ENCODE data around the gene GSK3B.

The GSK3B gene

DNA sequence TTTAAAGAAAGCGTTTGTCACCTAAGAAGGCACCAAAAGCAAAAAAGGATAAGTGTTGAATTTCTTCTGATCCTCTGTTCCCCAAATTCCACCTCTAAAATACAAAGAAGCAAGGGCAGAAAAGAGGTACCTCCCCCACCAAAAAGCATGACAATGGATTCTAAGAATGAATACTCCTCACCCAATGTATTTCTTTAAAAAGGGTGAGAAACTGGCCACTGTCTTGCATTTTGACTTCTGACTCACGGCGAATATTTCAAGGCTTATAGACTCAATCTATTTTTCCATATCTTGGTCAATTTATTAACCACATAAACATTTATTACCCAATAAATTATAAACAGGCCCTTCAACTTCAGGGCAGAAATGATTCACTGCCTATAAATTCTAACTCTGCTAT lies 181.2 kb downstream of the GSK3B start:
- Histone ChIP-seq H3K27ac (ENCODE audit: low read length) (no peak overlapping the region), H3K9me3 (replicated peaks; ENCODE audit: insufficient read depth, low read length) (no peaks in the 10 kb centered on the region), H3K9me2 (replicated peaks; ENCODE audit: insufficient read depth, low read length) (no peaks in the 10 kb centered on the region), H3K4me1 (ENCODE audit: low read length) (no peaks in the 10 kb centered on the region), H3K79me2 (ENCODE audit: low read length) (no peaks in the 10 kb centered on the region), H2AFZ (ENCODE audit: low read length) (no peak overlapping the region), H3F3A (ENCODE audit: insufficient read depth, low read length) (no peaks in the 10 kb centered on the region), H3K9ac (ENCODE audit: low read length) (no peak overlapping the region), H4K20me1 (ENCODE audit: insufficient read depth, low read length) (no peaks in the 10 kb centered on the region), H3K27me3 (replicated peaks; ENCODE audit: insufficient read depth, low read length) (no peaks in the 10 kb centered on the region), H3K4me3 (ENCODE audit: low read length) (no peak overlapping the region), H3K4me2 (ENCODE audit: low read depth, low read length) (no peak overlapping the region), H3K36me3 (replicated peaks; ENCODE audit: insufficient read depth, low read length) (no peaks in the 10 kb centered on the region)
- no peak for DNase-seq
- TF ChIP-seq EZH2 (optimal IDR thresholded peaks at IDR 0.05; ENCODE audit: low read depth, low read length) = no peak

DNA sequence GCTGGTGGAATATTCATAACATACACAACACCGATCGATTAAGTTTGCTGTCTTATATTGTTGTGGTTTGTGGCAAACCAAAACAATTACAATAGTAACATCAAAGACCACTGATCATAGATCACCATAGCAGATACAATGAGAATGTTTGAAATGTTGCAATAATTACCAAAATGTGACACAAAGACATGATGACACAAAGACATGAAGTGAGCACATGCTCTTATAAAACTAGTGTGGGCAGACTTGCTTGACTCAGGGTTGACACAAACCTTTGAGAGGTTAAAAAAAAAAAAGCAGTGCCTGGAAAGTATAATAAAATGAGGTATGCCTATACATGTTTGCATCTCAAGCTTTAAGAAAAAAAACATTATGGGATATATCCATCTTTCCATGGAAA lies 182.0 kb downstream of the GSK3B start:
- TF ChIP-seq EZH2 (optimal IDR thresholded peaks at IDR 0.05; ENCODE audit: low read depth, low read length) (no peak), EZH2phosphoT487 (IDR thresholded peaks at IDR 0.05; ENCODE audit: low read length) (no peak)
- TF ChIP-seq, protein P1, sequence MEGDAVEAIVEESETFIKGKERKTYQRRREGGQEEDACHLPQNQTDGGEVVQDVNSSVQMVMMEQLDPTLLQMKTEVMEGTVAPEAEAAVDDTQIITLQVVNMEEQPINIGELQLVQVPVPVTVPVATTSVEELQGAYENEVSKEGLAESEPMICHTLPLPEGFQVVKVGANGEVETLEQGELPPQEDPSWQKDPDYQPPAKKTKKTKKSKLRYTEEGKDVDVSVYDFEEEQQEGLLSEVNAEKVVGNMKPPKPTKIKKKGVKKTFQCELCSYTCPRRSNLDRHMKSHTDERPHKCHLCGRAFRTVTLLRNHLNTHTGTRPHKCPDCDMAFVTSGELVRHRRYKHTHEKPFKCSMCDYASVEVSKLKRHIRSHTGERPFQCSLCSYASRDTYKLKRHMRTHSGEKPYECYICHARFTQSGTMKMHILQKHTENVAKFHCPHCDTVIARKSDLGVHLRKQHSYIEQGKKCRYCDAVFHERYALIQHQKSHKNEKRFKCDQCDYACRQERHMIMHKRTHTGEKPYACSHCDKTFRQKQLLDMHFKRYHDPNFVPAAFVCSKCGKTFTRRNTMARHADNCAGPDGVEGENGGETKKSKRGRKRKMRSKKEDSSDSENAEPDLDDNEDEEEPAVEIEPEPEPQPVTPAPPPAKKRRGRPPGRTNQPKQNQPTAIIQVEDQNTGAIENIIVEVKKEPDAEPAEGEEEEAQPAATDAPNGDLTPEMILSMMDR (IDR thresholded peaks at IDR 0.05; ENCODE audit: low read length) = no peak
- no peak overlapping the region for H3K4me2 ChIP-seq (ENCODE audit: low read depth, low read length)

DNA sequence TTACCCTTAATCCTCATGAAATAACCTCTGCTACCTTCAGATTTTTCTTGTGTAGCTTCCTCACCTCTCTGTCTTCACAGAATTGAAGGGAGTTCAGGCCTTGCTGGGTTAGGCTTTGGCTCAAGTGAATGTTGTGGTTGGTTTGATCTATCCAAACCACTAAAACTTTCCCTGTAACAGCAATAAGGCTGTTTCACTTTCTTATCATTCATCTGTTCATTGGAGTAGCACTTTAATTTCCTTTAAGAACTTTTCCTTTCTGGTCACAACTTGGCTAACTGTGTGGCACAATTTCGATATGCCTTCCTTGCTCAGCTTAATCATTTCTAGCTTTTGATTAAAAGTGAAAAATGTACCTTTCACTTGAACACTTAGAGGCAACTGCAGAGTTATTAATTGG lies 182.5 kb downstream of the GSK3B start:
- Histone ChIP-seq H4K20me1 (ENCODE audit: insufficient read depth, low read length) (no peaks in the 10 kb centered on the region), H3K4me2 (ENCODE audit: low read depth, low read length) (no peak overlapping the region), H3K27ac (ENCODE audit: low read length) (no peak overlapping the region), H3K4me3 (ENCODE audit: low read length) (no peak overlapping the region), H3K27me3 (replicated peaks; ENCODE audit: insufficient read depth, low read length) (no peaks in the 10 kb centered on the region), H3F3A (ENCODE audit: insufficient read depth, low read length) (no peaks in the 10 kb centered on the region), H3K9ac (ENCODE audit: low read length) (no peak overlapping the region), H2AFZ (ENCODE audit: low read length) (no peak overlapping the region), H3K9me2 (replicated peaks; ENCODE audit: insufficient read depth, low read length) (no peaks in the 10 kb centered on the region), H3K36me3 (replicated peaks; ENCODE audit: insufficient read depth, low read length) (no peaks in the 10 kb centered on the region), H3K79me2 (ENCODE audit: low read length) (no peaks in the 10 kb centered on the region), H3K9me3 (replicated peaks; ENCODE audit: insufficient read depth, low read length) (no peaks in the 10 kb centered on the region), H3K4me1 (ENCODE audit: low read length) (no peaks in the 10 kb centered on the region)
- no peak for DNase-seq
- TF ChIP-seq EZH2phosphoT487 (IDR thresholded peaks at IDR 0.05; ENCODE audit: low read length) (no peak), EZH2 (optimal IDR thresholded peaks at IDR 0.05; ENCODE audit: low read depth, low read length) (no peak)
- TF ChIP-seq, protein P1 (IDR thresholded peaks at IDR 0.05; ENCODE audit: low read length) = no peak

More for the DNA sequence above, 182.0 kb downstream of the GSK3B start:
- Histone ChIP-seq H3K36me3 (replicated peaks; ENCODE audit: insufficient read depth, low read length) (no peaks in the 10 kb centered on the region), H3K27me3 (replicated peaks; ENCODE audit: insufficient read depth, low read length) (no peaks in the 10 kb centered on the region), H4K20me1 (ENCODE audit: insufficient read depth, low read length) (no peaks in the 10 kb centered on the region), H3K4me3 (ENCODE audit: low read length) (no peak overlapping the region), H3F3A (ENCODE audit: insufficient read depth, low read length) (no peaks in the 10 kb centered on the region), H3K9me2 (replicated peaks; ENCODE audit: insufficient read depth, low read length) (no peaks in the 10 kb centered on the region), H2AFZ (ENCODE audit: low read length) (no peak overlapping the region), H3K27ac (ENCODE audit: low read length) (no peak overlapping the region), H3K4me1 (ENCODE audit: low read length) (no peaks in the 10 kb centered on the region), H3K9ac (ENCODE audit: low read length) (no peak overlapping the region), H3K79me2 (ENCODE audit: low read length) (no peaks in the 10 kb centered on the region), H3K9me3 (replicated peaks; ENCODE audit: insufficient read depth, low read length) (no peaks in the 10 kb centered on the region)
- no peak for DNase-seq

DNA sequence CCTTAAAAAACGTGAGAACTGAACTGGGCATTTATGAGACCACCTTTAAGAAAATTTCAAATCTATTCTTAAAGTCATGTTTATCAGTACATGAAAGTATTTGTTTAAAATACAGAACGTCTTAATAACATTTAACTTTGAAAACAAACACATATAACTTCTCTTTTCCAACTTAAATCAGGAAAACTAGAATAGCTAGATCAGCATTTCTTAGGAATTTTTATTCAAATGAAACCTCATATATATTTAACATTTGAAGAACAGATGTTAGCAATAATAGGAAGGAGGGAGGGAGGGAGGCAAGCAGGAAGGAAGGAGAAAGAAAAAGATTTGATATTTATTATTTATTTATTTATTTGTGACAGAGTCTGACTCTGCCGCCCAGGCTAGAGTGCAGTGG lies 192.2 kb downstream of the GSK3B start:
- H3K4me2 ChIP-seq (ENCODE audit: low read depth, low read length) = no peak overlapping the region

More for the DNA sequence above, 192.2 kb downstream of the GSK3B start:
- H3K4me1 ChIP-seq (ENCODE audit: low read length) = no peaks in the 10 kb centered on the region
- H3F3A ChIP-seq (ENCODE audit: insufficient read depth, low read length) = no peaks in the 10 kb centered on the region
- H3K9me3 ChIP-seq (replicated peaks; ENCODE audit: insufficient read depth, low read length) = no peaks in the 10 kb centered on the region
- H3K27ac ChIP-seq (ENCODE audit: low read length) = no peak overlapping the region
- DNase-seq = no peak
- no peaks in the 10 kb centered on the region for H4K20me1 ChIP-seq (ENCODE audit: insufficient read depth, low read length)
- no peaks in the 10 kb centered on the region for H3K79me2 ChIP-seq (ENCODE audit: low read length)
- no peak overlapping the region for H3K9ac ChIP-seq (ENCODE audit: low read length)
- TF ChIP-seq EZH2phosphoT487 (IDR thresholded peaks at IDR 0.05; ENCODE audit: low read length) (no peak), EZH2 (optimal IDR thresholded peaks at IDR 0.05; ENCODE audit: low read depth, low read length) (no peak)
- TF ChIP-seq, protein P1 (IDR thresholded peaks at IDR 0.05; ENCODE audit: low read length) = no peak
- H3K4me3 ChIP-seq (ENCODE audit: low read length) = no peak overlapping the region
- H3K9me2 ChIP-seq (replicated peaks; ENCODE audit: insufficient read depth, low read length) = no peaks in the 10 kb centered on the region
- H2AFZ ChIP-seq (ENCODE audit: low read length) = no peak overlapping the region
- H3K36me3 ChIP-seq (replicated peaks; ENCODE audit: insufficient read depth, low read length) = peaks cover 4% of the 10 kb centered on the region; the same call in 1 of the 2 replicates
- no peaks in the 10 kb centered on the region for H3K27me3 ChIP-seq (replicated peaks; ENCODE audit: insufficient read depth, low read length)
